NT2/D1 (cell line): ENCODE results near the gene DYNC1LI2.

Experiments used
- SUZ12 ChIP-seq: IDR thresholded peaks from 2 replicates; pipeline ENCODE4 v1.6.1; 2011; ENCODE audit not compliant: insufficient read length, insufficient read depth; ENCODE audit errors: extremely low read depth
- ZNF274 ChIP-seq: IDR thresholded peaks from 2 replicates; pipeline ENCODE4 v1.6.1; 2011; ENCODE audit warnings: mild to moderate bottlenecking, low read depth, low read length

- TF ChIP-seq SUZ12 (no peak), ZNF274 (no peak)
These were observed 50.4 kb downstream of the DYNC1LI2 start for GRCh38 chr16:66701026-66701425.
